SK-N-SH (cell line): Measurements from ENCODE around the gene CFAP58. TPM values are rescaled to one million over a fixed set of nuclear protein-coding genes. Genes with fewer than 3 reads are reported as not detected.
A peak's percentile ranks its signal among the peaks of the same experiment; 100 is the strongest.

Experiments used
- CTCF ChIA-PET: fragments of 300-600, 350-600 bp; formaldehyde crosslinking; extraction: SDS; loops from one replicate; lab custom pipeline; 2021; lab: Yijun Ruan, JAX
- POLR2A ChIA-PET: fragments of 350-600 bp; sonication (Branson Sonifier 250); formaldehyde crosslinking; extraction: SDS; loops from one replicate; lab custom pipeline; 2020; ENCODE audit warnings: antibody characterized with exemption, inconsistent platforms; lab: Yijun Ruan, JAX
- DNase-seq: peaks from one replicate; pipeline ENCODE4 v3.0.0; 2012
- H2AFZ ChIP-seq: fragments of 200-600 bp; sonication (generic); 2 replicates; pipeline ENCODE4 v1.8.1; 2016; ENCODE audit warnings: antibody characterized with exemption, mild to moderate bottlenecking, low read depth
- H3F3A ChIP-seq: fragments of 200-600 bp; sonication (generic); replicated peaks from 2 replicates; pipeline ENCODE3; 2016; ENCODE audit warnings: antibody characterized with exemption, mild to moderate bottlenecking; ENCODE audit not compliant: insufficient read depth
- H3K27ac ChIP-seq, 2 experiments: fragments of 200-500 bp in 1 of 2; fragments of 200-600 bp in 1 of 2; sonication (Bioruptor generic) in 1 of 2; sonication (generic), shearing (Covaris generic) in 1 of 2; 2 replicates each; pipeline versions ENCODE4 v1.5.1 to v1.6.1; 2014 to 2016; ENCODE audit warnings: low read depth in 2 of 2, inconsistent platforms in 1 of 2, low read length in 1 of 2, mild to moderate bottlenecking in 1 of 2, mixed read lengths in 1 of 2
- H3K27me3 ChIP-seq: fragments of 200-600 bp; sonication (generic), shearing (Covaris generic); 2 replicates; pipeline ENCODE4 v1.6.1; 2016; ENCODE audit warnings: mixed run types; ENCODE audit not compliant: insufficient read depth
- H3K36me3 ChIP-seq, 2 experiments: fragments of 200-500 bp in 1 of 2; fragments of 200-600 bp in 1 of 2; sonication (Bioruptor generic) in 1 of 2; sonication (generic) in 1 of 2; replicated peaks in 1 of 2; 2 replicates each; pipeline versions ENCODE3 to v1.5.1; 2014 to 2016; ENCODE audit warnings: low read length in 1 of 2, mild to moderate bottlenecking in 1 of 2; ENCODE audit not compliant: insufficient read depth in 2 of 2, control insufficient read depth in 1 of 2
- H3K4me1 ChIP-seq, 2 experiments: fragments of 200-500 bp in 1 of 2; fragments of 200-600 bp in 1 of 2; sonication (Bioruptor generic) in 1 of 2; sonication (generic), shearing (Covaris generic) in 1 of 2; 2 replicates each; pipeline versions ENCODE4 v1.5.1 to v1.6.1; 2014 to 2016; ENCODE audit warnings: low read depth in 1 of 2, low read length in 1 of 2, mixed run types in 1 of 2; ENCODE audit not compliant: insufficient read depth in 2 of 2, control insufficient read depth in 1 of 2
- H3K4me2 ChIP-seq: fragments of 200-600 bp; sonication (generic), shearing (Covaris generic); 2 replicates; pipeline ENCODE4 v1.6.1; 2017; ENCODE audit warnings: mixed run types
- H3K4me3 ChIP-seq, 2 experiments: fragments of 200-500 bp in 1 of 2; fragments of 200-600 bp in 1 of 2; sonication (Bioruptor generic) in 1 of 2; sonication (generic), shearing (Covaris generic) in 1 of 2; 2 replicates each; pipeline versions ENCODE4 v1.5.1 to v1.8.1; 2014 to 2016; ENCODE audit warnings: low read depth in 2 of 2, inconsistent platforms in 1 of 2, low read length in 1 of 2, mild to moderate bottlenecking in 1 of 2, mixed read lengths in 1 of 2, moderate library complexity in 1 of 2
- H3K79me2 ChIP-seq: fragments of 200-600 bp; sonication (generic); 2 replicates; pipeline ENCODE4 v1.8.1; 2017; ENCODE audit warnings: mild to moderate bottlenecking; ENCODE audit not compliant: insufficient read depth
- H3K9ac ChIP-seq: fragments of 200-600 bp; sonication (generic); 2 replicates; pipeline ENCODE4 v1.6.1; 2017; ENCODE audit warnings: mixed run types
- H3K9me2 ChIP-seq: fragments of 200-600 bp; sonication (generic); 2 replicates; pipeline ENCODE4 v1.6.1; 2017; ENCODE audit warnings: mixed run types
- H3K9me3 ChIP-seq: fragments of 200-600 bp; sonication (generic); 2 replicates; pipeline ENCODE4 v1.6.1; 2017; ENCODE audit warnings: mixed run types, mild to moderate bottlenecking, moderate library complexity
- H4K20me1 ChIP-seq: fragments of 200-600 bp; sonication (generic); 2 replicates; pipeline ENCODE4 v1.6.1; 2017; ENCODE audit warnings: mild to moderate bottlenecking, mixed run types; ENCODE audit not compliant: insufficient read depth
- ELF1 ChIP-seq: IDR thresholded peaks from 2 replicates; pipeline ENCODE4 v1.4.0; 2012
- EP300 ChIP-seq, 2 experiments: IDR thresholded peaks; 2 replicates each; pipeline versions ENCODE4 v1.4.0 to v1.6.1; 2012; ENCODE audit warnings: borderline replicate concordance in 1 of 2, low read depth in 1 of 2, low read length in 1 of 2
- FOSL2 ChIP-seq: IDR thresholded peaks from 2 replicates; pipeline ENCODE4 v1.4.0; 2012; ENCODE audit warnings: low read depth, mild to moderate bottlenecking, moderate library complexity, borderline replicate concordance
- FOXJ3 ChIP-seq: sonication (generic); formaldehyde crosslinking; IDR thresholded peaks from 2 replicates; pipeline ENCODE4 v1.5.1; 2020; ENCODE audit warnings: mild to moderate bottlenecking, missing genetic modification reagents
- GATA2 ChIP-seq: sonication (generic); formaldehyde crosslinking; IDR thresholded peaks from 2 replicates; pipeline ENCODE4 v1.5.0; 2020; ENCODE audit warnings: mild to moderate bottlenecking, missing genetic modification reagents
- JUND ChIP-seq: IDR thresholded peaks from 2 replicates; pipeline ENCODE4 v1.4.0; 2012
- MEF2A ChIP-seq: IDR thresholded peaks from 2 replicates; pipeline ENCODE4 v1.4.0; 2012; ENCODE audit warnings: low read depth, borderline replicate concordance
- NFIC ChIP-seq: IDR thresholded peaks from 2 replicates; pipeline ENCODE4 v1.4.0; 2012; ENCODE audit warnings: borderline replicate concordance
- PBX3 ChIP-seq: IDR thresholded peaks from 2 replicates; pipeline ENCODE4; 2012
- POLR2AphosphoS5 ChIP-seq: IDR thresholded peaks from 2 replicates; pipeline ENCODE4 v1.6.1; 2012; ENCODE audit warnings: low read depth, low read length
- REST ChIP-seq: IDR thresholded peaks from 2 replicates; pipeline ENCODE4 v1.6.1; 2012; ENCODE audit warnings: mild to moderate bottlenecking, low read depth, low read length, moderate library complexity
- RXRA ChIP-seq: IDR thresholded peaks from 2 replicates; pipeline ENCODE4 v1.4.0; 2012; ENCODE audit warnings: low read depth, mild to moderate bottlenecking, borderline replicate concordance
- SIN3A ChIP-seq: IDR thresholded peaks from 2 replicates; pipeline ENCODE4 v1.6.1; 2012; ENCODE audit warnings: low read depth, mild to moderate bottlenecking, low read length, moderate library complexity, borderline replicate concordance
- TCF12 ChIP-seq: IDR thresholded peaks from 2 replicates; pipeline ENCODE4 v1.4.0; 2012
- TEAD4 ChIP-seq: IDR thresholded peaks from 2 replicates; pipeline ENCODE4 v1.4.0; 2012; ENCODE audit warnings: mild to moderate bottlenecking, borderline replicate concordance; ENCODE audit not compliant: insufficient read depth
- YY1 ChIP-seq: IDR thresholded peaks from 2 replicates; pipeline ENCODE4 v1.4.0; 2012; ENCODE audit warnings: low read depth, mild to moderate bottlenecking
- ZBTB33 ChIP-seq: IDR thresholded peaks from 2 replicates; pipeline ENCODE4 v1.4.0; 2012; ENCODE audit warnings: low read depth, borderline replicate concordance
- WGBS: methylation state at CpG from one replicate; pipeline ENCODE4 v1.1.6; 2017; ENCODE audit warnings: low lambda C conversion rate; 5-methylcytosine and 5-hydroxymethylcytosine counted together
- polyA plus RNA-seq, 3 experiments: library from polyadenylated mRNA; depleted of rRNA; stranded (reverse); fragments of >200 nt; gene quantifications; 2 replicates each; pipeline ENCODE4 v1.2.3, GENCODE V29; 2012

Gene CFAP58
- polyA plus RNA-seq, 1 of the 3 experiments (the other 2 are of a cell fraction) = 0.38 TPM

GRCh38 chr10:104445359-104445758 is 91.7 kb downstream of the CFAP58 start:
- peak overlapping the region in 1 of 2 experiments; percentile 70; a peak in 2 of 4 replicates for H3K27ac ChIP-seq
- no peaks in the 10 kb centered on the region for H3K36me3 ChIP-seq
- DNase-seq = no peak
- H3K9me3 ChIP-seq = no peaks in the 10 kb centered on the region
- H3K4me2 ChIP-seq = no peak overlapping the region
- H3F3A ChIP-seq = peaks cover 20% of the 10 kb centered on the region
- ChIA-PET POLR2A (no interaction called here), CTCF (interaction anchor here (1.0 to 1.1 kb wide), 2 partner anchors 135 to 154 kb away, joined by 3 read pairs; no protein-coding TSS in a partner anchor)
- H2AFZ ChIP-seq = no peak overlapping the region
- H3K9me2 ChIP-seq = no peaks in the 10 kb centered on the region
- H3K9ac ChIP-seq = no peak overlapping the region
- no peaks in the 10 kb centered on the region for H4K20me1 ChIP-seq
- peaks cover 0 to 27% of the 10 kb centered on the region in 2 experiments; a peak in 1 of 4 replicates for H3K4me1 ChIP-seq
- no peaks in the 10 kb centered on the region for H3K27me3 ChIP-seq
- no peaks in the 10 kb centered on the region for H3K79me2 ChIP-seq
- 33% methylated on average over 1 of the region's 1 CpG for WGBS
- H3K4me3 ChIP-seq = no peak overlapping the region
- TF ChIP-seq PBX3 (peak; percentile 83), FOSL2 (peak; percentile 88), TCF12 (peak; percentile 79), GATA2 (CRISPR knock-in tag) (no peak), TEAD4 (peak; percentile 68; the same call in 1 of the 2 replicates), NFIC (peak; percentile 72), ZBTB33 (0 out of 2 replicates have a peak, but pooled peaks have one; percentile 61), SIN3A (no peak), REST (no peak), RXRA (peak; percentile 37; the same call in 1 of the 2 replicates), POLR2AphosphoS5 (peak; percentile 17; the same call in 1 of the 2 replicates), JUND (peak; percentile 93), FOXJ3 (CRISPR knock-in tag) (no peak), EP300 (IDR thresholded peaks at IDR 0.05; ENCODE audit: borderline replicate concordance in 1 of 2, low read depth in 1 of 2, low read length in 1 of 2) (peak in 1 of 2 experiments; percentile 85; a peak in 2 of 4 replicates), ELF1 (peak; percentile 31; the same call in 1 of the 2 replicates), YY1 (no peak), MEF2A (no peak)
- TF ChIP-seq, all 33 proteins: peak for 11
